K562 (cell line): Measurements from ENCODE around the gene TRIP6. TPM values are rescaled to one million over a fixed set of nuclear protein-coding genes. Genes with fewer than 3 reads are reported as not detected.

Experiments
- ARID2 ChIP-seq: fragments of 450-650 bp; IDR thresholded peaks from 2 replicates; pipeline ENCODE4 v1.6.1; 2017; ENCODE audit warnings: antibody characterized with exemption, mild to moderate bottlenecking
- BHLHE40 ChIP-seq: IDR thresholded peaks from 2 replicates; pipeline ENCODE4 v1.6.1; 2011; ENCODE audit warnings: low read length, improper control_type of control experiment
- CEBPB ChIP-seq: fragments of 450-650 bp; IDR thresholded peaks from 2 replicates; pipeline ENCODE4 v1.6.1; 2016; ENCODE audit warnings: missing genetic modification characterization, missing compliant biosample characterization
- ESRRB ChIP-seq: fragments of 250-450 bp; sonication (Bioruptor Pico); IDR thresholded peaks from 2 replicates; pipeline ENCODE4 v1.5.0; 2020; ENCODE audit warnings: mild to moderate bottlenecking, moderate library complexity, borderline replicate concordance
- HDAC1 ChIP-seq, 2 experiments: fragments of 450-650 bp; IDR thresholded peaks; 2 replicates each; pipeline ENCODE4 v1.6.1; 2016 to 2017; ENCODE audit warnings: inconsistent platforms in 1 of 2, mild to moderate bottlenecking in 1 of 2, moderate library complexity in 1 of 2
- HMGN3 ChIP-seq: IDR thresholded peaks from 2 replicates; pipeline ENCODE4 v1.6.1; 2011; ENCODE audit warnings: borderline replicate concordance, low read depth, mild to moderate bottlenecking, mixed read lengths, low read length; ENCODE audit not compliant: insufficient read length; ENCODE audit errors: extremely low read depth
- HNRNPH1 ChIP-seq: fragments of 200-400 bp; formaldehyde crosslinking; optimal IDR thresholded peaks from 2 replicates; pipeline ENCODE3; 2017; ENCODE audit warnings: low read depth, mild to moderate bottlenecking, low read length, moderate library complexity
- IRF2 ChIP-seq: sonication (generic); formaldehyde crosslinking; IDR thresholded peaks from 2 replicates; pipeline ENCODE4 v1.8.1; 2022; ENCODE audit warnings: mild to moderate bottlenecking, missing genetic modification reagents
- MLLT1 ChIP-seq, 2 experiments: fragments of 450-650 bp; IDR thresholded peaks; 2 replicates each; pipeline ENCODE4 v1.6.1; 2016
- NFE2 ChIP-seq: IDR thresholded peaks from 2 replicates; pipeline ENCODE4 v1.6.1; 2014; ENCODE audit warnings: antibody characterized with exemption, low read depth
- NFIX ChIP-seq: fragments of 250-450 bp; sonication (Bioruptor Pico); IDR thresholded peaks from 2 replicates; pipeline ENCODE4 v1.4.0; 2020; ENCODE audit warnings: low read depth, mild to moderate bottlenecking, moderate library complexity
- PATZ1 ChIP-seq: fragments of 250-450 bp; sonication (Bioruptor Pico); IDR thresholded peaks from 2 replicates; pipeline ENCODE4 v1.5.0; 2020; ENCODE audit warnings: mild to moderate bottlenecking, borderline replicate concordance
- PURB ChIP-seq: sonication (generic); formaldehyde crosslinking; IDR thresholded peaks from 2 replicates; pipeline ENCODE4 v1.9.0; 2021; ENCODE audit warnings: low read depth, mild to moderate bottlenecking, missing genetic modification reagents
- RBM39 ChIP-seq: fragments of 200-400 bp; formaldehyde crosslinking; optimal IDR thresholded peaks from 2 replicates; pipeline ENCODE3; 2018; ENCODE audit warnings: low read depth, low read length
- SAP30 ChIP-seq: fragments of 200-600 bp; sonication (generic); IDR thresholded peaks from 2 replicates; pipeline ENCODE4 v1.6.1; 2012; ENCODE audit warnings: borderline replicate concordance, low read depth, mild to moderate bottlenecking, moderate library complexity, low read length, control low read depth, inconsistent platforms; ENCODE audit not compliant: insufficient read depth, poor library complexity, severe bottlenecking
- SIX5 ChIP-seq, 2 experiments: IDR thresholded peaks; 2 replicates each; pipeline ENCODE4 v1.6.1; 2011; ENCODE audit warnings: low read length in 2 of 2, borderline replicate concordance in 1 of 2, low read depth in 1 of 2, mild to moderate bottlenecking in 1 of 2, moderate library complexity in 1 of 2; ENCODE audit not compliant: insufficient read depth in 1 of 2
- SPI1 ChIP-seq: IDR thresholded peaks from 2 replicates; pipeline ENCODE4 v1.6.1; 2011; ENCODE audit warnings: low read depth, low read length, control low read depth, borderline replicate concordance
- ZNF143 ChIP-seq: sonication (generic); formaldehyde crosslinking; IDR thresholded peaks from 2 replicates; pipeline ENCODE4 v1.9.0; 2022; ENCODE audit warnings: mild to moderate bottlenecking, missing genetic modification reagents
- ZNF592 ChIP-seq: fragments of 450-650 bp; IDR thresholded peaks from 2 replicates; pipeline ENCODE4 v1.6.1; 2017; ENCODE audit warnings: antibody characterized with exemption, mild to moderate bottlenecking
- ZZZ3 ChIP-seq: fragments of 450-650 bp; IDR thresholded peaks from 2 replicates; pipeline ENCODE4 v1.6.1; 2016; ENCODE audit warnings: antibody characterized with exemption, mild to moderate bottlenecking, moderate library complexity
- polyA plus RNA-seq, 8 experiments: library from polyadenylated mRNA; depleted of rRNA in 4 of 8; stranded (reverse) in 5 of 8; unstranded in 3 of 8; fragments of >200 nt; fragmentation: Nextera tagmentation in 2 of 8; fragmentation: Illumina TruSeq in 1 of 8; extraction: Ambion mirVana in 2 of 8; extraction: Trizol in 1 of 8; gene quantifications; 2 replicates each; pipeline versions ENCODE4 v1.2.1 to v1.2.3, GENCODE V29; 2011 to 2014; ENCODE audit warnings: inconsistent platforms in 1 of 8, missing spikeins in 1 of 8
- total RNA-seq, 7 experiments: library from RNA; depleted of rRNA in 6 of 7; stranded (reverse); fragments of >200 nt in 6 of 7; fragmentation: Illumina TruSeq in 2 of 7; extraction: Trizol in 2 of 7; gene quantifications; 2 replicates each; pipeline versions ENCODE4 v1.2.1 to v1.2.3, GENCODE V29; 2011 to 2021; ENCODE audit warnings: low replicate concordance in 1 of 7

TRIP6 gene
- total and polyA plus RNA-seq, 9 of the 15 experiments (the other 6 are each of a cell fraction or from before 2014, with no cell fraction given): 5.9 to 141 (median 54.0) TPM

GRCh38 chr7:100825751-100826513 is 41.3 kb upstream of the TRIP6 start (continued):
- TF ChIP-seq PATZ1 (CRISPR knock-in tag) (no peak), HMGN3 (no peak), ARID2 (no peak), HNRNPH1 (no peak), ZNF143 (CRISPR knock-in tag) (no peak), HDAC1 (IDR thresholded peaks at IDR 0.05) (no peak), SIX5 (IDR thresholded peaks at IDR 0.05; ENCODE audit: borderline replicate concordance in 1 of 2, insufficient read depth in 1 of 2, low read depth in 1 of 2, low read length in 2 of 2) (no peak), PURB (CRISPR knock-in tag) (no peak), SPI1 (peak; percentile 25; the same call in 1 of the 2 replicates), IRF2 (CRISPR knock-in tag) (no peak), ZNF592 (no peak), SAP30 (peak; percentile 20), CEBPB (0 out of 2 replicates have a peak, but pooled peaks have one; percentile 14), ESRRB (CRISPR knock-in tag) (no peak), RBM39 (no peak), NFE2 (no peak), NFIX (CRISPR knock-in tag) (no peak), MLLT1 (IDR thresholded peaks at IDR 0.05) (no peak), BHLHE40 (0 out of 2 replicates have a peak, but pooled peaks have one; percentile 29), ZZZ3 (no peak)
